HG03103 (cell line): ENCODE results near the gene ADAMTS14.

Experiments used
- ATAC-seq: cut with Tn5 transposase; IDR thresholded peaks from one replicate; pipeline ENCODE4 v1.9.1; 2021; ENCODE audit warnings: low read depth; ENCODE audit not compliant: unreplicated experiment

Gene ADAMTS14

DNA sequence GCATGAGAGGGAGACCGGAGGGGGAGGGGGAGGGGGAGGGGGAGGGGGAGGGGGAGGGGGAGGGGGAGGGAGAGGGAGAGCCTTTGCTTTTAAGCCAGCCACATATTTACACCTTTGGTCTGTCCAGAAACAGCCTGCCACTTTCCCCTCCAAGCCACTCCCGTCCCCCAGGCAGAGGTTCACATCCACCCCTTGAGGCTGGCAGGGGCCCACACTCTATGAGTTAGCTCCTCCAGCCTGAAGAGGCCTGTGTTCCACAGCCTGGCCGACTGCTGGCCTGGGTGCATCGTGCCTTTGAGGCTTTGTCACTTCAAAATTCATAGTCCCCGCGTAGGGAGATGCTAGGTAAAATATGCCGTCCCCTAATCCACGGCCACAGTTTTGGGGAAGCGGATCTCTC, 16.5 kb downstream of the ADAMTS14 start:
- no peak for ATAC-seq

DNA sequence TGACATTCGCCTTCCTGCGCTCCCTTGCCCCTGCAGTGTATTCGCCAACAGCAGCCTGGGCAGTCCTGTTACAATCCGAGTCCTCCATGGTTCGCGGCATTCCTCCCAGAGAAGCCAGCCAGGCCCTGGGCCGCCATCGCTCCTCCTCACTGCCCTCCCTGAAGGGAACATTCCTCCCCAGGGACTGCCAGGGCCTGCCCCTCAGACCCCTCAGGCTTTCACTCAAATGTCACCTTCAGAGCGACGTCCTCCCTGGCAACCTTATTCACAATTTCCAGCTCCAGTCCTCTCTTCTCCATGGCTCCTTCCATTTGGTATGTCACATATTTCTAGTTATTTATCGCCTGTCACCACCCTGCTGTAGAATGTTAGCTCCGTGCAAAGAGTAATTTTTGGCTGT, 17.4 kb downstream of the ADAMTS14 start:
- ATAC-seq, result no peak

DNA sequence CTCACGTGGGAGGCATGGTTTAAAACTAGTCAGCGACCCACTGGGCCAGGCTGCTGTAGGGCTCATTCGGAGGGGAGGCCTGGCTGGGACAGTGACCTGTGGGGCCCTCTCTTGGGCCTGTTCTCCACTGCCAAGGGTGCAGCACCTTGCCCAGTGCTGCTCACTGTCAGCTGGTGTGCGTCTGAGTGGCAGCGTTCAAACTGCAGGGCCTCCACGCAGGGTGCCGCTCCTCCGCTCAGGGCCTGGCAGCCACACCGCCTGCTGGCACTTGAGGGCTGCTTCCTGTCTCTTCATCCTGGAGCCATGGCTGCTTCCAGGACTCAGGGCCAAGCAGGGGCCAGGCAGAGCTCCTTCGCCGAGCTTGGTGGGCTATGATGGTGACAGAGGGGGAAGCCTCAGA, 18.3 kb downstream of the ADAMTS14 start:
- ATAC-seq, result no peak

DNA sequence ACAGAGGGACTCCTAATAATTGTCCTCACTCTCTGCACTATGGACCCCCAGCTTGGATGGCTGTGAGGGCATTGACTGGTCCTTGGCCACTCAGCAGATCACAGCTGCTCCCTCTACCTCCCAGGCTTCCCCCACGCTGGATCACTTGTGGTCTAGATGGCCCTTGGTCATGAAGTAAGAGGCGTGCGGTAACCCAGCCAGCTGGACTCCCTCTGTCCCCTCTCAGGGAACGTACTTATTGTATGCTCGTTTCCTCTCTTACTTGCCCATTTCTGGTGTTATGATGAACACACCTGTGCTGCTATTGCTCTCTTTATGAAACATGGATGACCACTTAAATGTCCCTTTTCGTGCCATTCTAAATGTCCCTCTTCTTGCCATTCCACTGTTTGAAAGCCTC, 19.3 kb downstream of the ADAMTS14 start:
- no peak for ATAC-seq

DNA sequence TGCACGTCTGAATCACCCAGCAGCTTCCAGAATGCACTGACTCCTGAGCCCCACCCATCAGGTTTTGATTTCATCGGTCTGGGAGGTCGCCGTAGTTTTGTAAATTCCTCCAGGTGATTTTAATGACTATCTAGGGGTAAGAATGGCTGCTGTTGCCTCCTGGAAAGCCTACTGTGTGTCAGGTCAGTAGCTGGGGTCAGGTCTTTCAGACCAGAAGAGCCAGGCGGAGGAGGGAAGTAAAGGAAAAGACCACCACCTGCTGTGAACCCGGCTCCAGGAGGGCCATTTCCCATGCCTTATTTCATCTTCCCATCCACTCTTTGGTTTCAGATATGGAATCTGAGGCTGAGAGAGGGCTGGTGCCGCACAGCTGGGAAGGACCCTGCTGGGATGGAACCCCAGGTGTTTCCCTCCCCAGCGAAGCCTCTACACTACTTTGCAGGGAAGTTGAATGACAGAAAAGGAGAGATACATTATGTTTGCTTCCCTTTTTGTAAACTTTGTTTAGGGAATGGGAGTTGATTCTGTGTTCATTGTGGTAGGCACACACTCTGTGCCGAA, 19.8 kb downstream of the ADAMTS14 start:
- ATAC-seq, result no peak

DNA sequence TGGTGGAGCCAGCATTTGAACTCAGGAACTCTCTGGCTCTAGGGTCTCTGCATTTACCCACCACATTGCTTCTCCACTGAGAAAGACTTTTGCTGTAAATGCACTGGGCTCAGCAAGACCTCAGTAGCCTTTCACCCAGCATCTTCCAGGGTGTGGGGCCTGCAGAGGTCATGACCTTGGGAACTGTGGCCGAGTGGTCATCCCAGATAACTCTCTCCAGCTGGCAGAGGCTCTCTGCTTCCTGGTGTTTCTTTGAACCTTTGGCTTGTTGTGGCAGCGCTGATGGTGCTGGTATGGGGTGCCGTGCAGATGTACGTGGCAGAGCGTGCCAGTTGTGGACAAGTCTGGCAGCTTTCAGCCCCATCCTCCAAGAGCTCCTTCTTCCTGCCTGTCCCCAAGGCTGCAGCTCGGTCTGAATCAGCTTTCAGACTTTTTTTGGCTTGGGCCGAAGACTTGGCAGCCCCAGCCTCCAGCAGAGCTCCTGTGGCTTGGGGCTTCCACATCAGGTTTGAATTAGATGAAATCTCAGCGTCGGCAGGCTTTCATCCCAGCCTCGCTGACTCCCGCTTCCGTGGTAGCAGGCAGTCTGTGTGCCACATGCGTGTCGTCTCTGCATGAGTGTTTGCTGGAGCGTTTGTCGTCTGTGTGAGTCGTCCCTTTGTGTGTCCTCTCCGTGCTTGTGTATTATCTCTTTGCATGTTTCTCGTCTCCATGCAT, 21.5 kb downstream of the ADAMTS14 start:
- no peak for ATAC-seq

DNA sequence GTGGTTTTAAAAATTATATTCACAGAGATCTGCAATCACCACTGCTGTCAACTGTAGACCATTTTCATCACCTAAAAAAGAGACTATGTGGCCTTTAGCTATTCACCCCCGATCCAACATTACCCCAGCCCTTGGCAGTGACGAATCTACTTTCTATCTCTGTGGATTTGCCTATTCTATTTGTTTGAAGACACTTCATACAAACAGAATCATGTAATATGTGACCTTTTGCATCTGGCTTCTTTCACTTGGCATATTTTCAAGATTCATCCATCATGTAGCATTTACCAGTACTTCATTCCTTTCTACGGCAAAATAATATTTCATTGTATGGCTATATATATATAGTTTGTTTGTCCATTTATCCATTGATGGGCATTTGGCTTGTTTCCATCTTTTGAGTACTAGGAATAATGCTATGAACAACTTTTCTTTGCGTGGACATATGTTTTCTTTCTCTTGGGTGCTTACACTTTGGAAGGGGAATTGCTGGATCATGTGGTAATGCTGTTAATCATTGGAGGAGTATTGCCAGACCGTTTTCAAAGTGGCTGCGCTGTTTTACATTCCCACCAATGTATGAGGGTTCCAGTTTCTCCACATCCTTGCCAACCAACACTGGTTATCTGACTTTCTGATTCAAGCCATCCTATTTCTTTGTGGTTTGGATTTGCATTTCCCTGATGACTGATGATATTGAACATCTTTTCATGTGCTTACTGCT, 22.3 kb downstream of the ADAMTS14 start:
- ATAC-seq, result no peak

DNA sequence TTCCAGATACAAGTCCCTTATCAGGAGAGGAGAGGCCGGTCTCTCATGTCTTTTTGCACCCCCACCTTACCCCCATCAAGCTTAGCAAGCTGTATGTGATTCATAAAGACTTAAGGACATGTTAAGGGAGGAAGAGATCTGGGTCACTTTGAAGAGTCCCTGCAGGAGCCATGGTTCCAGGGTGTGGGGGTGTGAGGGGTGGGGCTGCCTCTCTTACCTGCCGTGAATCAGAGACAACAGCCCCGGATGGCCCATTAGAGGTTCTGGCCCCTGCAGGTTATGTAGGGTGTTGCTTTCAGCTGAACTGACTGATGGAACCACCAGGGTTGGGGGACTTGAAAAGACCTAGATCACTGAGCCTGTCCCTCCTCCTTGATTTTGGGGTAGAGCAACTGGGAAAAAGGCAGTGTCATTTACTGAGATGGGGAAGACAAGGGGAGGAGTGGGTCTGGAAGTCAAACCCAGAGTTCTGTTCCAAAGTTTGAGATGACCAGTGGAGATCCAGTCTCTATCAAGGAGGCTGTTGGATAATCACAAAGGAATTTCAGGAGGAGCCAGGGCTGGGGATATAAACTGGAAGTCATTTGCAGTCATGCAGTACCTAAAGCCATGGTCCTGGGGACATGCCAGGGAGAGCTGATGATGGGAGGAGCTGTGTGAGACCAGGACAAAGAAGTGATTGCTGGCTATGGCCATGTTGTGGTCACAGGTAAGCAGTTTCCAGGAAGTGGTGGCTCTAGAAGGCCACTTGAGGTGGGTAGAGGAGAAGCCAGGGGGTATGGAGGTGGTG, 23.1 kb downstream of the ADAMTS14 start:
- ATAC-seq, result no peak

DNA sequence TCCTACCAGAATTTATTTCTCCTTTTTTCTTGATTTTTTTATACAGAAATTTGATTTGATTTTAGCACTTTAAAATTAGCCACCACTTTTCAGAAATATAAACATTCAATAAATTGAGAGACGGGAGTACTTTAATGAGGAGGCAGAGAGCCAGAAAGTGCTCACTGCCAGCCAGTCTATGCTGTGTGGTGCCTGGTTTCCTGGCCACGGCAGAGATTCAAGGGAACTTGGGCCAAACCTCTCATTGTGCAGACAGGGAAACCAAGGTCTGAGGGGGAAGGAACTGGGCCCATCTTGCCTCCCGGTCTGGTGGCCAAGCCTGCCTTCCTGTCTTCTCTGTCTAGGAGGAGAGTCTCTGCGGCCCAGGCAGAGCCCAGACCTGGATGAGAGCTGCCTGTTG, 25.9 kb downstream of the ADAMTS14 start:
- no peak for ATAC-seq

DNA sequence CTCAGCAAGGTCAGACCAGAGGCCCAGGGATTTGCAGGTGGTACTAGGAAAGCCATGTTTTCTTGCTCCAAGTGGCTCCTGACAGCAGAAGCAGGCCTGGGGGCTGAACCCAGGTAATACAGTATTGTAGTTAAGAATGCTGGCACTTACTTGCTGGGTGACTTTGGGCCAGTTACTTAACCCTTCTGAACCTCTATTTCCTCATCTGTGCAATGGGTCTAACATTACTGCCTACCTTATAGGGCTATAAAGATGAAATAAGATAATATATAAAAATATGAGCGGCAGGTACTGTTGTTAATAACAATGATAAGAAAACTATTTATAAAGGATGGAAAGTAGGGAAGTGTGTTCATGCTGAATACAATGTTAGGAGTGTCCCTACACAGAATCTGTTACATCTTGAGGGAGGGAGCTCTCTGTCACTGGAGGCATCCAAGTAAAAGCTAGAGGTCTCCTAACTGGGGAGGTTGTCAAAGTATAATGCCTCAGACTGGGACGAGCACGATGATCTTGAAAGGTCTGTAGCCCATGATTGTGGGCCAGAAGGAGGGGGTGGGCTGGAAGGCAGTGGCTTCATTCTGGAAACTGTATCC, 26.9 kb downstream of the ADAMTS14 start:
- ATAC-seq, result no peak

DNA sequence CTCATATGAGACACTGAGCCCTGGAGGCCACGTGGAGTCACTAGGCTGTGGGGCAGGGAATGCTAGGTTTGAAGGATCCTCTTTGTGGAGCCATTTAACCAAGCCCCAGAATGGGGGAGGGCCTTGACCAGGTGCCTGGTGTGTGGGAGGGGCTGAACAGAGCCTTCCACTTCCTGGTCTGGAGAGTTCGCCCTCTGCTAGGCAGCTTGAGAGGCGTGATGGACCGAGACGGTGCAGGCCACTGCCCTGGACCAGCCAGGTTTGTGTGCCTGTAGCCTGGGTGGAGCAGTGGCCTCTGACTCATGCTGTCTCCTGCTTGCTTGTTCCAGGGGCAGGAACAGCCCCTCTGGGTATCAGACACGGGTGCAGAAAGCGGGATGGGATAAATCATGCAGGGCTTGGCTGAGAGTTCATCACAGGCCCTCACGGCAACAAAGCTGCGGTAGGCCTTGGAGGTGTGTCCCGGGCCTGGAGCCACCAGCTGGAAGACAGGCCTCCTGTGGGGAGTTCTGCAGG, 27.4 kb downstream of the ADAMTS14 start:
- ATAC-seq, result no peak

DNA sequence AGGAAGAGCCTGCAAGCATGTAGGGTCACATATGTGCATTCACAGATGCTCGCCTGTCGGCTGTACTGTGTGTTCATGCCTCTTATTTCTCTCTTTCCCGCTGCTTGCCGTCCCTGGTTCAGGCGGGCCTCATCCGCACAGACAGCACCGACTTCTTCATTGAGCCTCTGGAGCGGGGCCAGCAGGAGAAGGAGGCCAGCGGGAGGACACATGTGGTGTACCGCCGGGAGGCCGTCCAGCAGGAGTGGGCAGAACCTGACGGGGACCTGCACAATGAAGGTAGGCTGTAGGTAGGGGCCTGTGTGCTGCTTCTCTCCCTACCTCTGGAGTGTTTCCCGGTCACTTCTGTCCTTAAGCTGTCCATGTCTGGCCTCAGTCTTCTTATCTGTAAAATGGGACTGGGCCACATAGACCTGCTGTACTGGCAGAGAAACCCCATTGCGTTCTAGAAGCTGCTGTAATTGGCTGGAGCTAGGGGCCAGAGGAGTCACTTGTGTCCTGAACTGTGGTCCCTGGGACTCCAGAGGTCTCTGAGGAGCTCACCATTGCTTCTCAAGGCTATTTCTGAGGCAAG, 30.0 kb downstream of the ADAMTS14 start:
- no peak for ATAC-seq

DNA sequence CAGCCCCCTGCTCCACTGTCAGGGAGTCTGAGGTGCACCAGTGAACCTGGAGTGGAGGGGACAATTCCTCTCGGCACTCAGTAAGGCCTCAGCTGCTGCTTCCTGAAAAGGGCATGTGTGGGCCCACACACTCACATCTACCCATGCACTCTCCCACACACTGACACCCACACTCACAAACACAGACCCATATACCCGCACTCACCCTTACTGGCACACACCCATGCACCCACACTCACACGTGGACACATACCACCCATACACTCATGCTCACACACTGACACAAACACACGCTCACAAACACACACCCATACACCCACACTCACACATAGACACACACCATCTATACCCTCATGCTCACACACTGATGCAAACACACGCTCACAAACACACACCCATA, 31.9 kb downstream of the ADAMTS14 start:
- ATAC-seq, result no peak

DNA sequence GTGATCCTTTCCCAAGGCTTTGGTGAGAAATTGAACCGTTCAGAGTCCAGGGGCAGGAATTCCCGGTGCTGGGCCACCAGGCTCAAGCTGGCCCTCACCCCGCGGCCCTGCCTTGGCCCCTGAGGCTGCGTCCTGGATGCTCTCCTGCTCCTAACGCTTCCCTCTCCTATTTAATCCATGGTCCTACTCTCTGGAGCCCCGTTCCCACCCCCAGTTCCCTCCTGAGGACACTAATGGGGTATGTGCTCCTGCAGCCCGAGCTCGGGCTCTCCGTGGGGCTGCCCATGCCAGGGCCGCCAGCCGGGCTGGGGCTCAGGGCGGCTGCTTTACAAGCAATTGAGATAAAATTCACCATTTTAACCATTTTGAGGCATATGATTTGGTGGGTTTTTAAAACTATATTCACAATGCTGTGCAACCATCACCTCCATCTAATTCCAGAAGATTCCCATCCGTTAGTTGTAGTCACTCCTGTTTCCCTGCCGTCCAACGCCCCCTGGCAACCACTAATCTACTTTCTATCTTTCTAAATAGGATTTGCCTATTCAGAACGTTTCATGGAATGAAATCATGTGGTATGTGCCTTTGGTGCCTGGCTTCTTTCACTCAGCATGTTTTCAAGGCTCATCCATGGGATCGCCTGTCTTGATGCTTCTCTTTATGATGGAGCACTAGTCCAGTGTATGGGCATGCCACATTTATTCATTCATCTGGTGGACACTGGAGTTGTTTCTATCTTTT, 33.0 kb downstream of the ADAMTS14 start:
- ATAC-seq, result no peak

DNA sequence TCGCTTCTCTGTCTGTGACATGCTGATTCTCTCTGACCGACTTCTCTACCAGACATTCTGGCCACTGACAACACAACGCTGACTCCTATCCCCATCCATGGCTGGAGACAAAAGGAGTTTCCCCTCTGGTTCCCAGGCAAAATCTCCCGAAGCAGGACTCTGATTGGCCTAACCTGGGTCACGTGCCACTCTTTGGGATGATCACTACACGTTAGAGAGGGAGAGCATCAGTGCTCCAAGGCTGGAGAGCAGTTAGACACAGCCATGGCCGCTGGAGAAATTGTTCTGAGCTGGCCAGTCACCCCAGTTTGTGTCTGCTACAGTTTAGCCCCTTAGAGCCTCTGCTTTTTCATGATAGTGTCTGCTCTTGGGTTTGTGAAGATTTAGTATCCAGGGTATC, 38.9 kb downstream of the ADAMTS14 start:
- ATAC-seq, result no peak

DNA sequence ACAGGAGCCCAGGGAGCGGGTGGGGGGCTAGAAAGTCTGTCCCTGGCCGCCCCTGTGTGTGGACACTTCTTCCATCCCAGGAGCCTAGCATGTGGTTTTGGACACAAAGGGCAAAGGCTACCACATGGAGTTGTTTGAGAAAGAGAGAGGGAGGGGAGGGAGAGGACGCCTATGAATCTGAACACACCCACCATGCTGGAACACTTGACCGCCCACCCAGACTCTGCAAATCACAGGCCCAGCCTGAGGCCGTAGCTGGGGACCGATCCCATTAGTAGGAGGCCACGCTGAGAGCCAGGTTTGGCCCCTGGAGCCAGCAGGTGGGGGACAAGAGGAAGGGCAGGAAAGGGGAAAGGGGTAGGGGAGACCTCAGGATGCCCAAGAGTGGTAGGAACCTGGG, 39.6 kb downstream of the ADAMTS14 start:
- ATAC-seq, result no peak

DNA sequence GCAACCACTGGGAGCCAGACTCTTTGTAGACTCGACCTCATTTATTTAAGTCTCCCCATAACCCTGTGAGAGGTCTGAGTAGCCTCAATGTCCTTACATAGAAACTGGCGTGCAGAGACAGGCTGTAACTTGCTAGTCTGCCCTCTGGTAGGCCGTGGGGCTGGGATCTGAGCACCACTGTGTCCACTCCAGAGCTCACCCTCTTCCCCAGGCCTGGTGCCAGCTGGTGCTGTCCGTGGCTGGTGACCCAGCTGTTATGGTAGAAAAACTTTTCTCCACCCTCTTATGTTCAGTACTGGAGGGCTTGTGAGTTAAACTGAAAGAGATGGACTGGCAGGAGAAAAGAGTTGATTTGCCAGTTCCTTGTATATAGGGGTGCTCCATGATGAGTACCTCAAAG, 41.9 kb downstream of the ADAMTS14 start:
- no peak for ATAC-seq

DNA sequence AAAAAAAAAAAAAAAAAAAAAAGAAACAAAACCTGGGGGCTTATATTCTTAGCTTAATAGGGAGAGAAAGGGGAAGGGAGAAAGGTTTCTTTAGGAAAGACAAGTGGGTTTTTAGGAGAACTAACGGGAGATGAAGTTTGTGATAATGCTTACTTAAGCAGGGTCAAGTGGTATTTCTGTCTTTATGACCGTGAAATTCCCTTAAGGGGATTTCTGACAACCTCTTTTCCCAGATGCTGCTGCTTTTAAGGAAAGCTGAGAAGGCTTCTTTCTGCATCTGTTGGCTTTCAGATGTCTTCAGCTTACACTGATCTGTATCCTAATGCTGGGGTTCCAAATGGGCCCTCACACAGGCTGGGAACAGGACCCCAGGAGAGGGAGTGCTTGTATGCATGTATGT, 42.6 kb downstream of the ADAMTS14 start:
- ATAC-seq, result no peak
